Fibroblast of skin of left biceps (primary cell): ENCODE data around the gene RBFOX2.
"Not testable (repeated sequence)": the region's sequence is repeated elsewhere in the genome, so short reads cannot be mapped to it uniquely, and the experiment has no call there.

Source experiments
- DNase-seq, 2 experiments: peaks; one replicate each; pipeline ENCODE4 v3.0.0-alpha.2; 2013; ENCODE audit warnings: low read depth in 2 of 2

Gene RBFOX2

DNA sequence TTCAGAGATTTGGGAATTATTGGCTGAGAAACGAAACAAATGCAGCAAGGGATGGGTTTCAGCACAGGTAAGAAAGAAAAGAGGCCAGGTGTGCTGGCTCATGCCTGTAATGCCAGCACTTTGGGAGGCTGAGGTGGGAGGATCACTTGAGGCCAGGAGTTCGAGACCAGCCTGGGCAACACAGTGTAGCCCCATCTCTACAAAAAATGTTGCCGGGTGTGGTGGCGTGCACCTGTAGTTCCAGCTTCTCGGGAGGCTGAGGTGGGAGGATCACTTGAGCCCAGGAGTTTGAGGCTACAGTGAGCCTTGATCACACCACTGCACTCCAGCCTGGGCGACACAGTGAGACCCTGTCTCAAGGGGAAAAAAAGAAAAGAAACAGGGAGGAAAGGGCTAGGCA, 290.7 kb downstream of the RBFOX2 start:
- DNase-seq = not testable (repeated sequence)

DNA sequence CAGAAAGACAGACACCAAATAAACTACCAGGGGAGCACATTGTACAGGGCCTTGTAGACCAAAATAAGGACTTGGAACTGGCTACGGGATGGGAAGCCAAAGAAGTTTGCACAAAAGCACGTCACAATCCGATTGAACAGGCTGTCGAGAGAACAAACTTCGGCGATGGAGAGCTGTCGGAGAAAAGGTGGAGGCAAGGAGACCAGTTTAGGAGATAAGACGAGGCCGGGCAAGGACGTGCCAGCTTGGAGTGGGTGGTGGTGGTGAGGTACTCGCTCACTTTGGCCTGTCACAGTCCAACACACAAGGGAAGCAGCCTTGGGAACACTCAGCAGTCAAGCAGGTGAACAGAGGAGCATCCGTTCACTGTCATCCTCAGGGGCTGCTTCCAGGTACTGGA, 291.9 kb downstream of the RBFOX2 start:
- DNase-seq = no peak

DNA sequence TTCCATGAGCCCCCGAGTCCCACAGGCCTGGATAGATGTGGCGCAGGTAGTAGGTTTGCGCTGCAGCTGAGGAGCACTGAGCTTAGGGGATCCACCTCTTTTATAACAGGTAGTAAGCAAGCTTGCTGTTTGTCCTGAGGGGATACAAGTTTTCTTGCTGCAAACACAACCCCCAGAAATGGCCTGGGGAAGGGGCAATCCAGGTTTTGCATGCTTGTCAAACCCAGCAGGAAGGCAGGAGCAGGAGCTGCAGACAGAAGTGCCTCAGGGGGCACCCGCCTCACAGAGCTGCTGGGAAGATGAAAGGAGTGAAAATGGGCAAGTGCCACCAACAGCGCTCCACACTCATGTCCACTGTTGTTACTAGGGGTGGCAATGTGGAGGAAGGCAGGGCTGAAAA, 292.5 kb downstream of the RBFOX2 start:
- no peak for DNase-seq

DNA sequence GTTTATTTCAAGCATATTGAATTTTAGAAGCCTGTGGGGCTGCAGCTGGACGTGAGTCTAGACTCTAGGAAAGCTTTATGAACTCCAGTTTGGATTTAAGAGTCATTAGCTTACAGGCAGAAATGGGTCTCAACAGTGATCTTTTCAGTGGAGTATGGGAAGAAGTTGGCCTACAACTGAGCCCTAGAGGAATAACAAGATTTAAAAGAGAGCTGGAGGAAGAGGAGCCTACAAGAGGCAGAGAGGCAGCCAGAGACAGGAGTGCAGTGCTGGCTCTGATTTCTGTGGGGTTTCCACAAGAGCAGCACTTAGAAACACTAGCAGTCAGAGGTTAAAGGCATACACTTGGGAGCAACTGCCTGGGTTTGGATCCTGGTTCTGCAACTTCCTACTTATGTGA, 293.1 kb downstream of the RBFOX2 start:
- no peak for DNase-seq

DNA sequence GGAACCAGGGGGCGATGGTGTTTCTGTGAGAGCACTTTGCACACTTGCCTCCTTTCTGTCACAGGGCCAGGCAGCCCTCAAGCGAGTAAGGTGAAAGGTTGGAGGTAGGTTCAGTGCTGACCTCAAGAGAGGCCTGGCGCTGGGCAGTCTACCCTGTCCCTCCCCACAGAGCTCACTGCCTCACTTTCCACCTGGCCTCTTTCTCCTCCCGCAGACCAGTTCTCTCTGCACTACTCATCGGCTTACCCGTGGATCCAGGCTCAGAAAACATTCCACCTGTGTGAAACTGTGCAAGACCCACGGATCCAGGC, 294.2 kb downstream of the RBFOX2 start:
- DNase-seq = no peak

DNA sequence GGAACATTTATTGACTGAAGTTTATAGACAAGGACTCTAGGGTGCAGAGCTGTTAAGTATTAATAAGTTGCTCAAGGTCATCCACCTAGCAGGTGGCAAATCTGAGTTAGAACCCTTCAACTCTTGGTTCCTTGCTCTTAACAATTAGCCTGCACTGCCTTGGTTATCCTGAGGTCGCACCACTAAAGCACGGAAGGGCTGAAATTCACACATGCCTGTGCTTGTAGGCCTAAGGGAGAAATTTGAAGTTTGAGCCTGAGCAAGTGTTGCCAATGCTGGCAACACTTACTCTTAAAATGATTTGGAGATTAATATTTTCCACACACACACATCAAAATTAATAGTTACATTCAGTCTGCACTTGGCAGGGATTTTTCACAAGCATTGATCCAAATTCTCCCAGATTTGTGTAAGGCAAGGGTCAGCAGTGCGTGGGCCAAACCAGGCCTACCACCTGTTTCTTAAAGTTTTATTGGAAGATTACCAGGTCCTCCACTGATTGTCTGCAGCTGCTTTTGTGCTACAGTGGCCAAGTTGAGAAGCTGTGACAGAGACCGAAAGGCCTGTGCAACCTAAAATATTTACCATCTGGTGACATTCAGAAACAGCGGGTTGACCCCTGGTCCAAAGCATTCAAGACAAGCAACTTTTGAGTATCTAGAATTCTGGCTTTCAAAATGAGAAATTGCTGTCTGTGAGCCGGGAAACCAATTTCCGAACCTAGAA, 294.7 kb downstream of the RBFOX2 start:
- DNase-seq = no peak

DNA sequence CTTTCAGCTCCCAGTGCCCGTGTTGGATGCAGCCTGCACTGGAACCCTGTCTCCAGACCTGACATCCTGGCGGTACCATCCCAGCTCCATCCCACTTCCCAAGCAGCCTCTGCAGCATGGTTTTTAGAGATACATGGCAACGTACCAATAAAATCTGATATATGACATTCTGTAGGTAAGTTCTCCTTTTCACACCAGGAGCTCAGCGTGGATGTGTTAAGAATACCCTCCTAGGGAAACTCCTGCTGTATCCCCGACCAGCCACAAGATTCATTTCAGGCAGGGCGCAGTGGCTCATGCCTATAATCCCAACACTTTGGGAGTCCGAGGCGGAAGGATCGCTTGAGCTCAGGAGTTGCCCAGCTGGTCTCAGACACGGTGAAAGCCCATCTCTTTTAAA, 295.6 kb downstream of the RBFOX2 start:
- DNase-seq = no peak

DNA sequence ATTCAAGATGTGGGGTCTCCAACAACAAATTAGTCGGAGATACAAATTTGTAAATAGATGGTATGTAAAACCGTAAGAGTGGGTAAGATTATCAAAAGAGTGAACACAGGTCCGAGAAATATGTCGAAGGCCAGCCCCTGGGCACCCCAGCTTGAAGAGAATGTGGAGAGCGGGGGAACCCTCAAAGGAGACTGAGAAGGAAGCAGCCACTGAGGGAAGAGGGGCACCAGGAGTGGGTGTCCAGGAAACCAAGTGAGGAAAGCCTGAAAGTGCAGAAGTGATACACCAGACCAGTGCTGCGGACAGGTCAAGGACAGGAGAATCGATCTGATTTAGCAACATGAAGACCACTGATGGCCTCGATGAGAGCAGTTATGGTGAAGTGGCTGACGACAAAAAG, 296.5 kb downstream of the RBFOX2 start:
- no peak for DNase-seq

DNA sequence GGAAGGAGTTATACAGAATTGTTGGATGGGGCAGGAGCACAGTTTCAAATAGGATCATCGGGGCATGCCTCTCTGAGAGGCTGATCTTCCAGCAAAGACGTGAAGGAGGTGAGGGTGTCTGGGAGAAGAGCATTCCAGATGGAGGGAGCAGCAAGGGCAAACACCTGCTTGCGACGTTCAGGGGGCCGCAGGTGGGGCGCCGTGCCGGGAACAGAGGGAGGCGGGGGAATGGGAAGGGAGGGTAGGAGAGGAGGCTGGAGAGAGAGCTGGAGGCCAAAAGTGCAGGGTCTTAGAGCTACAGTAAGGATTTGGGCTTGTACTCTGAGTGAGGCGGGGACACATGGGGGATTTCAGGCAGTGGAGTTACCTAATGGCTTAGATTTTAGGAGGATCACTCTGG, 297.3 kb downstream of the RBFOX2 start:
- no peak for DNase-seq

DNA sequence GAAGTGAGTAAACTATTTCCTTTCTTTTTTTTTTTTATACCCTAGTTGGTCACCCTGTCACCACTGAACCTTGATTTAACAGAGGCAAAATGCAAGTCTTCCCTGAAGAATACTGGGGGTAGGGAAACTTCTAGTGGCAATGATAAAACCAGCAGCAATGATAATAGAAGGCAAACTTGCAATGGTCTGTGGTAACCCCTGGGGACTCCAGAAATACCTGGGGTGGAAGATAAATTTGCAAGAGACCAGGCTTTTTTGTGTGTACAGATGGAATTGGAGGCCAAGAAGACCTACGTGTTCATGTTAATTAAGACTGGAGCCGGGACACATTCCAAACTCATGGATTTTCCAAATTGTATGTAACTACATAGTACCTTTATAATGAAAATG, 299.3 kb downstream of the RBFOX2 start:
- DNase-seq = no peak

DNA sequence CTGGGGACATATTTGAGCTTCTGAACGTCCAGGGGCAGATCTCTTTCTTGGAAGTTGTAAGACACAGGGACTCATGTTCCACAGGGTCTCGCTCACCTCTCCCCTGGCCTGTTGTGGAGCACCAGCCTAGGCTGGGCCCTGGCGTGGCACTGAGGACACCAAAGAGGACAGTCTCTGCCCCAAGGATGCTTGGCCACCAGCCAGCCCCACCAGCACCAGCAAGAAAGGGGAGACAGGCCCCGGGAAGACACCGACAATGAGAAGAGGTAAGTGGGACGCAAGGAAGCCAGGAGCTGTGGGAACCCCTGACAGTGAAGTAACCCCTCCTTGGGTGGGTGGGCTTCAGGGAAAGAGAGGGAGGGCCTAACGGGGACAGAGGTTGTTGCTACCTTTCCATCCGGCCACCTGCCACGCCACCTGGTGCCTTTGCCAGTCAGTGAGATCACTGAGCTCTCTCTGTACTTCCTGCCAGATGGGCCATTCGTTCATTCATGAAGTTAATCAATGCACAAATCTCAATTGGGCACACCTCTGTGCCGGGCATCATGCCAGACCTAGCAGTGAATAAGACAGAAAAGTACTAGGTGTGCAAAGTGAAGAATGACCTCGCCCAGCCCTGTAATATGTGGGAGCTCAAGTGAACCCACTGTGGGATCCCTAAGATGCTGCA, 299.9 kb downstream of the RBFOX2 start:
- no peak for DNase-seq

DNA sequence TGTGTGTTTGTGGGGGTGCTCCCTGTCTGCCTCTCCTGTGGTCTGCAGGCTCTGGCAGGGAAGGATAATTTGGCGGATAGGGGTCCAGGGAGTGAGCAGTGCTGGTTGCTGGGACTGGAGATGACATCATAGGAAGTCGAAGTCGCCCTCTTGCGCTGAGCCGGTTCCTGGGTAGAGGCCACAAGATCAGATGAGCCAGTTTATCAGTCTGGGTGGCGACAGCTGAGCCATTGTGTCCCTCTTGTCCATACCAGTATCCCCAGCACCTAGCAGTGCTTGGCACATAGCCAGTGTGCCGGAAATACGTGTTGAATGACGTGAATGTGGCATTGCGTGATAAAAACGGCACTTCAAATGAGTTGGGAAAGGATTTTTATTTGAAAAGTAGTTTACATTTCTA, 301.2 kb downstream of the RBFOX2 start:
- DNase-seq = no peak

DNA sequence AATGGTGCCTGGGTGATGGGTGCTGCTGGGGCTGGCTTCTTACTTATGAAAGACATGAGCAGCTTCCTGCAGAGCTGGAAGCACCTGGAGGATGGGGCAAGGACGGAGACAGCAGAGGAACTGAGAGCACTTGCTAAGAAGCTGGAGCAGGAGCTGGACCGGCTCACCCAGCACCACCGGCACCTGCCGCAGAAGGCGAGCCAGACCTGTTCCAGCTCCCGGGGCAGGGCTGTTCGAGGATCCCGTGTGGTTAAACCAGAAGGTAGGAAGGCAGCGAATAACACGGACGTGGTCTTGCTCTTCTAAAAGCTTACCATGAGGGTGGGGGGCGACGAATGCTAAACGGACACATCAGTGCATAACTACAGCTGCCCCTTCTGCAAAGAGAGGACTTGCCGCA, 301.7 kb downstream of the RBFOX2 start:
- DNase-seq = no peak

DNA sequence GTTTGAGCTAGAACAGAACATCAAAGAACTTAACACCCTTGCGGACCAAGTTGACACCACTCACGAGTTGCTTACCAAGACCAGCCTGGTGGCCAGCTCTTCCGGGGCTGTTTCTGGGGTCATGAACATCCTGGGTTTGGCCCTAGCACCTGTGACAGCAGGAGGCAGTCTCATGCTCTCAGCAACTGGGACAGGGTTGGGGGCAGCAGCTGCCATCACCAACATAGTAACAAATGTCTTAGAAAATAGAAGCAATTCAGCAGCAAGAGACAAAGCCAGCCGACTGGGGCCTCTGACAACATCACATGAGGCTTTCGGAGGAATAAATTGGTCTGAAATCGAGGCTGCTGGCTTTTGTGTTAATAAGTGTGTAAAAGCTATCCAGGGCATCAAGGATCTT, 302.2 kb downstream of the RBFOX2 start:
- no peak for DNase-seq

DNA sequence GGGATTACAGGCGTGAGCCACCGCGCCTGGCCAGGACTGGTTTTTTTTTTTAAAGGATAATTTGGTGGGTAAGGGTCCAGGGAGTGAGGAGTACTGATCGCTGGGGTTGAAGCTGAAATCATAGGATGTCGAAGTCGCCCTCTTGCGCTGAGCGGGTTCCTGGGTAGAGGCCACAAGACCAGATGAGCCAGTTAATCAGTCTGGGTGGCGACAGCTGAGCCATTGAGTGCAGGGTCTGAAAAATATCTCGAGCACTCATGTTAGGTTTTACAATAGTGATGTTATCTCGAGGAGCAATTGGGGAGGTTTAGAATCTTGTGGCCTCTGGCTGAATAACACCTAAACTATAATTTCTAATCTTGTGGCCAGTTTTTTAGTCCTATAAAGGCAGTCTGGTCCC, 303.1 kb downstream of the RBFOX2 start:
- DNase-seq = no peak

DNA sequence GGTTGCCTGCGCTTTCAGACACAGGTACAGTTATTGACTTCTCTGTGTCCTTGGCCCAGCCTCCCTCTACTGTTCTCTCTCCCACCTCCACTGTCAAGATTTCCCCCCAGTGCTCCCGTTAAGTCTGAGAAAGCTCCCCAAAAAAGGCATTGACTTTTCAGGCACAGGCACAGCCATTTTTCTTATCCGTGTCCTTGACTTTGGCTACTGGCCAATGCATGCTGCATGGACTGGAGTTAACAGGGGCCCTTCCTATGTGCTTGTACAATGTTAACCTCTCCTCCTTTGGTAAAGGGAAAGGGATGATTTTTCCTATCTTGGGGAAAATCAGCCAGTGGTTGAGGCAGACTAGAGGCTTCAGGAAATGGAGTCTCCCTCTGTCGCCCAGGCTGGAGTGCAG, 306.7 kb downstream of the RBFOX2 start:
- DNase-seq = no peak

DNA sequence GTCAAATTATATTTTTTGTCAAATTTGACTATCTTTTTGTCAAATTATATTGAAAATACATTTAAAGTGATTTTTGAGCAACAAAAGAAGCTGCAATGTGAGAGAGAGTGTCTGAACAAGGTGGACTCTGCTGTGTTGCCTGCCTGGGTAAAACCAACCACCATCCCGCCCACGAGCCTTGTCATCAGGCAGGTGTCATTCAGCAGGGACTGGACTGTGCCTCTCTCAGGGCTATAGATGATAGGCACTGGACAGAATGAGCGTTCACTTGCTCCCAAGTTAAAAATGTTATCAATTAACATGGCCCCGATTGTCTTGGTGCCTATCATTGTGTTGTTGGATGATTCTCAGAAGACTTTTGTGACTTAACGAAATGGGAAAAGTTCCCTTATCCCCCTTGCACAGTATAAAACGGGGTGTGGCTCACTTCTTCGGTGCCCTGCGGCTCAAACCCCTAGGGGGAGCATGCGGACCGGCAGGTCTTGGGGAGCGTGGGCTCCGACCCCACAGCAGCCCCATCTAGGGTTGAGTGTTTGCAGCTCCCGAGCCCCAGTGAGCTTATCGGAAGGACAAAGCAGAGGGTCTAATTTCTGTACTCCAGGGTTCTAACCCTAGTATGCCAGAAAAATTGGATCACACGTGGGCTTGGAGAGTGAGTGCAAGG, 309.3 kb downstream of the RBFOX2 start:
- DNase-seq = no peak

DNA sequence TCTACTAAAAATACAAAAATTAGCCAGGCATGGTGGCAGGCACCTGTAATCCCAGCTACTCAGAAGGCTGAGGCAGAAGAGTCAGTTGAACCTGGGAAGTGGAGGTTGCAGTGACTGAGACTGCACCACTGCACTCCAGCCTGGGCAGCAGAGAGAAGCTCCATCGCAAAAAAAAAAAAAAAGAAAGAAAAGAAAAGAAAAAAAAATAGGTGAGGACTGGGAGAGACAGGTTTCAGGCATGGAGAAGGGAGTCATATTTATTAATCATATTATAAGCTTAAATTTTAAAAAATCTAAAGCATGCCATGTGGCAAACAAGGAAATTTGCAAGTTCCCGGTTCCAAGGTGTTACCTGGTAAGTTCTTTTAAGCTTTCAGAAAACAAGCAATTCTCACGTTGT, 311.1 kb downstream of the RBFOX2 start, which contains the start of gene APOL5:
Gene APOL5 (plus strand): TSS at position 301 of the 400 bp plus-strand sequence. CDS start 0 bp downstream, at position 301.
- DNase-seq = no peak

DNA sequence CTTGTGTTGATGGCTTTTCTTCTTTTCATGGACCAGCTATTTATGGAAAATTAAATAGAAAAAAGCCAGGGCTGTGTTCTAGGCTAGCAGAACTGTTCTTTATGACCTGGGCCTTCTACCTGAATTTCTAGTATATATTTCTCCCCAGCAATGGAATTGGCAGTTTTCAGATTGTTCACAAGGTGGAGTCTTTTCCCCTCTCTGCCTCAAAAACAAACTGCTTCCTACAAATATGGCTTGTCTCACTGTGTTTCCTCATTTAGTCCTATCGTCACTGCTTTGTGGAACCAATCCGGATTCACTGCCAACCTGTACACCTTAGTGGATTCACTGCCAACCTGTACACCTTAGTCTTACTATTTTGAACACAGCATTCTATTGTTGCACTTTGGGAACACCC, 316.0 kb downstream of the RBFOX2 start:
- no peak for DNase-seq

DNA sequence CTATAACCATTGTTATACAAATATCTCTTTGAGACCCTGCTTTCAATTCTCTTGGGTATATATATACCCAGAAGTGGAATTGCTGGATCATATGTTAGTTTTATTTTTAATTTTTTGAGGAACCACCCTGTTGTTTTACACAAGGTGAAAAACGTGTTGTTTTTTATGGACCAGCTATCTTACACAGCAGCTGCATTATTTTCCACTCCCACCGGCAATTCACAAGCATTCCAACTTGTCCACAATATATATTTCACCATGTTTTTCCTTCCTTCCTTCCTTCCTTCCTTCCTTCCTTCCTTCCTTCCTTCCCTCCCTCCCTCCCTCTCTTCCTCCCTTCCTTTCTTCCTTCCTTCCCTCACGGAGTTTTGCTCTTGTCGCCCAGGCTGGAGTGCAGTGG, 317.3 kb downstream of the RBFOX2 start:
- DNase-seq = no peak

DNA sequence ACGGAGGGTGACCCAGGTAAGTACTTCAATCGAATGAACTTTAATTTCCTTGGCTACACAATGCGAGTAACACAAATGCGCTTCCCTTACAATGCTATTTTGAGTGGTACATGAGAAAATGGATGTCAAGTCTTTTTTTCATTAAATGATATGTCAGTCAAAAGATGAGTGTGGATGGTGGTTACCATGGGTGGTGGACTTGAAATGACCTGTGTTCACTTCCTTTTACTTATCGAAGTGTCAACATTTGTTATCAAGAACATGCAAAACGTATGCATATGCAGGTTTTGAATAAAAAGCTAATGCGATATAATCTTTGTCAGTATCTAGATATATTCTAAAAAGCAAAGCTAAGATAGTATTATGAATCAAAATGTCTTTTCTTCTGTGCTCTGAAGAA, 319.7 kb downstream of the RBFOX2 start:
- no peak for DNase-seq

DNA sequence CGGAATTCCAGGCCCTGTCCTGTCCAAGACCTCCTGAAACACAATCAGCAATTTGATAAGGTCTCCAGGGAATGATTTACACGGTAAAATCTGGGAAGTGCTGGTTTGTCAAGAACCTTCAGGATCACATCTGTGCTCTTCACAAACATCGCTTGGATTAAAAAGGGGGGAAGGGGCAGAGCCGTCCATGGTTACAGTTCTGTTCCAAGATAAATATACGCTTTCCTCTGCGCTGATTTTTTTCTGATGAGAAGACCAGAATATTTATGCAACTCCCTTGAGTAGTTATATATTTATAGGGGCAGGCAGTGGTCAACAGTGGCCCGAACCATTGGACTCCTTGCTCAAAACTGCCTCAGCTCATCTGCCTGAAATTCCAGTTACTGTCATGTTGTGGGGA, 320.2 kb downstream of the RBFOX2 start:
- DNase-seq = no peak

DNA sequence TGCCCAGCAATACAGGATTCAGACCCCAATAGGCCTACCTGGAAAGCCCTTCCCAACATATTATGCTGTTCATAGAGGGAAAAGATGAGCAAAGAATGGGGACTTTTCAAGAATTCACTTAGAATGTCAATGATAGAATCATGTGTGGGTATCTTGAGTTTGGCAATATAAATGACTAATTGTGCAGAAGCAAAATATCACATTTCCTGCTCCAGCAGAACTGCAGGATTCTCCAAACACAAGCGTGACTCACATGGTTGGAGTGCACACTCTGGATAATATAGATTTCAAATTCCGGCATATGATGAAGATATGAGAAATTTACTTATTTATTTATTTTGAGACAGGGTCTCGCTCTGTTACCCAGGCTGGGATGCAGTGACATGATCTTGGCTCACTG, 323.5 kb downstream of the RBFOX2 start:
- peak; percentile 67 to 73 for DNase-seq
